ENCODE data around the gene CES4A. TPM values are rescaled to one million over a fixed set of nuclear protein-coding genes. Genes with fewer than 3 reads are reported as not detected.

The CES4A gene
- total and polyA plus RNA-seq, 12 donors = 3.8 to 20.6 (median 6.2) TPM

DNA sequence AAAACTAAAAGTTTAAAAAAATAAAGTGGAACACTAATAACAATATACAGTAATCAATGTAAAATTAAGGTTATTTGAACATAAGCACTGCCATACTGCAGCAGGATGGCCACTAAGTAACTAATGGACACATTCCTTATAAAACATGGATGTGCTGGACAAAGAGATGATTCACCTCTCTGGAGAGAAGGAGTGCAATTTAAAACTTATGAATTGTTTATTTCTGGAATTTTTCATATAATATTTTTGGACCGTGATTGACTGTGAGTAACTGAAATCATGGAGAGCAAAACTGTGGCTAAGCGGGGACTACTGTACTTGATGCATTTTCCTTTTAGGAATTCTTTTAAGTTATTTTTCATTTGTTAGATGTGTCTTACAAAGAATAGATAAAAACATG is 62.4 kb downstream of the CES4A start:
- Histone ChIP-seq H3K27me3 (no peaks in the 10 kb centered on the region), H3K9me3 (peaks cover 0 to 4% (median 0%) of the 10 kb centered on the region in 11 donors), H3K4me3 (no peak overlapping the region), H3K27ac (no peak overlapping the region), H3K36me3 (peaks cover 0 to 49% (median 5%) of the 10 kb centered on the region in 9 donors), H3K4me1 (peaks cover 0 to 29% (median 0%) of the 10 kb centered on the region in 9 donors)
- ATAC-seq (no peak), DNase-seq (no peak)
- intact Hi-C loops (cut with DNase I) = no loop called here
- no peak for TF ChIP-seq CTCF (IDR thresholded peaks at IDR 0.05)
- 88 to 94% methylated on average over 2 of the region's 2 CpGs for WGBS, 2 donors

DNA sequence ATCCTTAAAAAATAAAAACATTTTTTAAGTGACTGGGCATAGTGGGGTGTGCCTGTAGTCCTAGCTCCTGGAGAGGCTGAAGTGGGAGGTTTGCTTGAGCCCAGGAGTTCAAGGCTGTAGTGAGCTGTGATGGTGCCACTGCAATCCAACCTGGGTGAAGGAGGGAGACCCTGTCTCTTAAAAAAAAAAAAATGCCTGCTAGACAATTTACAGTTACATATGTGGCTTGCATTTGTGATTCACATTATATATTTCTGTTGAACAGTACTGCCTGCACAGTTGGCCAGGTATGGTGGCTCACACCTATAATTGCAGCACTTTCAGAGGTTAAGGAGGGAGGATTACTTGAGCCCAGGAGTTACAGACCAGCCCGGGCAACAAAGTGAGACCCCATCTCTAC is 64.0 kb downstream of the CES4A start:
- peaks cover 0 to 36% (median 0%) of the 10 kb centered on the region in 9 donors for H3K36me3 ChIP-seq
- H3K4me3 ChIP-seq = no peak overlapping the region
- peaks cover 0 to 4% (median 0%) of the 10 kb centered on the region in 11 donors for H3K9me3 ChIP-seq
- ATAC-seq = no peak
- H3K4me1 ChIP-seq = peaks cover 0 to 37% (median 0%) of the 10 kb centered on the region in 9 donors
- WGBS, 2 donors = 94 to 97% methylated on average over 1 of the region's 1 CpG
- intact Hi-C loops (cut with DNase I) = no loop called here
- no peaks in the 10 kb centered on the region for H3K27me3 ChIP-seq
- no peak for TF ChIP-seq CTCF (IDR thresholded peaks at IDR 0.05)
- H3K27ac ChIP-seq = peak overlapping the region in 1 of 10 donors; percentile 5
- DNase-seq = no peak

- peaks cover 0 to 37% (median 0%) of the 10 kb centered on the region in 9 donors for H3K4me1 ChIP-seq
- no peak overlapping the region for H3K4me3 ChIP-seq
- intact Hi-C loops (cut with DNase I) = no loop called here
- H3K27ac ChIP-seq = peak overlapping the region in 1 of 10 donors; percentile 23
- WGBS, 2 donors = 88 to 90% methylated on average over 4 of the region's 4 CpGs
- TF ChIP-seq CTCF (IDR thresholded peaks at IDR 0.05) = no peak
- H3K36me3 ChIP-seq = peaks cover 0 to 34% (median 0%) of the 10 kb centered on the region in 9 donors
- no peaks in the 10 kb centered on the region for H3K27me3 ChIP-seq
- H3K9me3 ChIP-seq = peaks cover 0 to 4% (median 0%) of the 10 kb centered on the region in 11 donors
- DNase-seq (no peak), ATAC-seq (no peak)
These were observed 65.5 kb downstream of the CES4A start for GRCh38 chr16:67053767-67054334.

DNA sequence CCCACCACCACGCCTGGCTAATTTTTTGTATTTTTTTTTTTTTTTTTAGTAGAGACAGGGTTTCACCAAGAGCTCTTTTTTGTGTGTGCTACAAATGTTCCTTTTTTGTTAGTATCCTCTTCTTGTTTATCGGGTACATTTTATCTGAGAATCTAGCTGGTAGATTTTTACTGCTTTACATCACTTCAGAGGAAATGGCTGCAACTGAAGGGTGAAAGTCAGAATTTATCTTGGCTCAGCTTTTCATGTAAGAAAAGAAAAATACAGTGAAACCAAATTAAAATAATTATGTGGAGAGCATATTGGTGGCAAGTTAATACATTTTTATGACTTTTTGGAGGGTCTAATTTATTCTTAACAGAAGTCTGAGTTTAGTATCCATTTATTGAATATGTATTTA is 66.5 kb downstream of the CES4A start:
- TF ChIP-seq CTCF (IDR thresholded peaks at IDR 0.05) = no peak
- no peak overlapping the region for H3K27ac ChIP-seq
- ATAC-seq = no peak
- no peaks in the 10 kb centered on the region for H3K27me3 ChIP-seq
- peaks cover 0 to 4% (median 0%) of the 10 kb centered on the region in 11 donors for H3K9me3 ChIP-seq
- H3K4me3 ChIP-seq = no peak overlapping the region
- intact Hi-C loops (cut with DNase I) = no loop called here
- H3K36me3 ChIP-seq = peaks cover 0 to 29% (median 0%) of the 10 kb centered on the region in 9 donors
- no peak for DNase-seq
- WGBS, 2 donors = 97 to 98% methylated on average over 2 of the region's 2 CpGs
- H3K4me1 ChIP-seq = peaks cover 0 to 37% (median 0%) of the 10 kb centered on the region in 9 donors
